Measurements from ENCODE around the gene MACROH2A1.

Gene MACROH2A1

GRCh38 chr5:135310328-135310989, 88.6 kb downstream of the MACROH2A1 start:
- DNase-seq: no peak

DNA sequence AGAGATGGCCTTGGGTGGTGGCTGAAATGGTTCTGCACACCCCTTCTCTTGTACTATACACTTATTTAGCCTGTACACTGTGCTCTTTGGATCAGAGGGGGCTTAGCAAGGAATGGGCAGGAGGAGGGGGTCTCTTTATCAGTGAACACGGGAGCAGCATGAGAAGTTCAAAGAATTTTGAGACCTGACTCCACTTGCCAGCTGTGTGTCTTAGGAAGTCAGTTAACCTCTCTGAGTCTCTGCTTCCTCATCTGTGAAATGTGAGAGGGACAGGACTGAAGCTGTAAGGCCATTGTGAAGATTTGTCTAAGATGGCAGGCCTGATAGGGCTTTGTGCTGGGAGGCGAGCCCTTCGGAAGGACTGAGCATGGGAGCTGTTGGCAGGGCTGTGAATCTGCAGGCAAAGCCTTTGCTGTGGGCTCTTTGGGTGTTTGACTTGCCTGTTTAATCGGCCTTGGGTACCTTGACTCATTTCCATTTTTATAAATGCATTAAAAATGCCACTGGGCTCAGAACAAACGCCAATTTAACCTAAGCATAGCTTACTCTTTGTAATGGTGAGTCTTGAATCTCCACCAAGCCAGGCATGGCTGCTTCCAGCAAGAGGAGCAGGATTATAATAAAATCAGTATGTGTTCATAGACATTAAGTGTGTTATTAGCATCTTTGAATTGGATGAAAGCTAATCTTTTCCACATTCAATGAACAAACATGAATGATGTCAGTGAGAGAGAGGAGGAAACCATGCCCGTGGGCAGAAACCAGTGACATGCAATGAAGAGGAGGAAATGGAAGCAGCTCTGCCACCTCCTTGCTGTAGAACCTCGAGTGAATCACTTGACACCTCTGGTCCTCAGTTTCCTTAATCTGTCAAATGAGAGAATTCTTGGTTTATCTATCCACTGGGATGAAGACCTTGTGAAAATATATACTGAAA, 89.4 kb downstream of the MACROH2A1 start:
- DNase-seq: no peak

- no peak for DNase-seq
Observed at GRCh38 chr5:135308752-135309151, 90.3 kb downstream of the MACROH2A1 start.

DNA sequence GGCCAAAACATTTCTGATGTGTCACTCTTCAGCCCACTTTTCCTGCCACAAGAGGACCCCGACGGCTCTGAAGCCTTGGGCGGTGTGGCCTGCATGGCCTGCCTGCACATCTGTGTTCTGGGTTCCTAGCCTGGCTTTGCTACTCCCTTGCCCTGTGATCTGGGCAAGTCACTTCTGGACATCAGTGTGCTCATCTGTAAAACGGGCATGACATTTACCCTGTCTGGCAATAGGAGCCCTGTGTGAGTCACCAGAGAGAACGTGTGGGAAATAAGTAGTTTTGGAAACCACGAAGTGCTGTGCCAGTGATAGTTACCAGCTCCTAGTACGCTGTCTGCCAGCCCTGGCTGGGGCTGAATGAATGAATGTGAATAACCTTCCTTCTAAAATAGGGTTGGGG, 90.8 kb downstream of the MACROH2A1 start:
- DNase-seq: no peak

DNA sequence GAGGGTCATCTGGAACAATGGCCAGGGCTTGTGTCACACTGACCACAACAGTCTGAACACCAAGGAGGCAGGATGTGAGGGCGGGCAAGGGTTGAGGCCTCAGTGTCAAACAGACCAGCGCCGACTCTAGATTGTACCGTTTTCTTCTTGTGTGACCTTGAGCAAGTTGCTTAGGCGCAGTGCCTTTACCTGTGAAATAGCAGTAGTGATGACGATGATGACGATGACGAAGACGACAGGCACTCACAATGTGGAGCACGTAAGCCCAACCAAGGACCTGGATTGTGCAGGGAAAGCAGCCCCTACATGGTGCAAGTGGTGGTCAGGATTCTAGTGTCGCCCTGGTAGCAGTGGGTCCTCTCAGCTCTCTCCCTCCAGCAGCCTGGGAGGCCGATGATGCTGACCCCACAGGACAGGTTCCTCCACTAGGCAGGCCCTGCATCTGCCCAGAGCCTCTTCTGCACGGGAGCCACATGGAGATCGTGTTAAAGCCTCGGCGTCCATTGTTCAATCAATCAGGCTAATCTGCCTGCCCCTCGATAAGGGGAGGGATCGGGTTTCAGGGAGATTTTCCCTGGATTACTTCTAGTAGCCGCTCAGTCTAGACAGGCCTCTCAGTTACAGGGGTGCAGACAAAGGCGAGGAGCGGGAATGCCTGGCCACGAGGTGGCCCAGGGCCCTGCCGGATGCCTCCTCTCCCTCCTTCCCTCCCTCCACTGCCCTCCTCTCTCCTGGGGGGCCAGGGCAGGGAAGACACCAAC, 91.7 kb downstream of the MACROH2A1 start:
- no peak for DNase-seq

GRCh38 chr5:135306557-135306956, 92.5 kb downstream of the MACROH2A1 start:
- no peak for DNase-seq

GRCh38 chr5:135304352-135305221, 94.4 kb downstream of the MACROH2A1 start:
- no peak for DNase-seq

DNA sequence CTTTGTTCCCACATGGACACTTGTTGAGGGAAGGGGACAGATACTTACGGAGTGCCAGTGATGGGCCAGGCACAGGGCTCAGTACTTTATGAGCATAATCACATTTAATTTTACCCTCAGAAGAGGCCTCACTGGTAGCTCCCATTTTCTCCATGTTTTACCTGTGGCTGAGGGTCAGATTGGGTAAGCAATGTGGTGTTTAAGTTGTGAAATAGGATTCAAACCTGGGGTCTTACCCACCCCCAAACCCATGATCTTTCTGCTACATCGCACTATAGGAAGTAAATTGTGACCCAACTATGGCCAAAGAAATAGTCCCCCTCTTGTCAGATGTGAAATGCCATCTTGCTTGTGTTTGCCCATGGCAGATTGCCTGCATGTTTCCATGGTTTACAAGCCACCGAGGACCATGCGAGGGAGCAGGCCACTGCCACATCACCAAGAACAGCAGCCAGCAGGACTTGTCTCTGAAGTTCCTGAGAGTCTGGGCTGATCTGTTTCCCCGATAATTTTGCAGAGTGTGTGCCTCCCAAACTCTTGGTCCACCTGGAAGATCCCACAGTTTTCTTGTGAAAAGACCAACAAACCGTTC, 95.4 kb downstream of the MACROH2A1 start:
- DNase-seq: no peak

DNA sequence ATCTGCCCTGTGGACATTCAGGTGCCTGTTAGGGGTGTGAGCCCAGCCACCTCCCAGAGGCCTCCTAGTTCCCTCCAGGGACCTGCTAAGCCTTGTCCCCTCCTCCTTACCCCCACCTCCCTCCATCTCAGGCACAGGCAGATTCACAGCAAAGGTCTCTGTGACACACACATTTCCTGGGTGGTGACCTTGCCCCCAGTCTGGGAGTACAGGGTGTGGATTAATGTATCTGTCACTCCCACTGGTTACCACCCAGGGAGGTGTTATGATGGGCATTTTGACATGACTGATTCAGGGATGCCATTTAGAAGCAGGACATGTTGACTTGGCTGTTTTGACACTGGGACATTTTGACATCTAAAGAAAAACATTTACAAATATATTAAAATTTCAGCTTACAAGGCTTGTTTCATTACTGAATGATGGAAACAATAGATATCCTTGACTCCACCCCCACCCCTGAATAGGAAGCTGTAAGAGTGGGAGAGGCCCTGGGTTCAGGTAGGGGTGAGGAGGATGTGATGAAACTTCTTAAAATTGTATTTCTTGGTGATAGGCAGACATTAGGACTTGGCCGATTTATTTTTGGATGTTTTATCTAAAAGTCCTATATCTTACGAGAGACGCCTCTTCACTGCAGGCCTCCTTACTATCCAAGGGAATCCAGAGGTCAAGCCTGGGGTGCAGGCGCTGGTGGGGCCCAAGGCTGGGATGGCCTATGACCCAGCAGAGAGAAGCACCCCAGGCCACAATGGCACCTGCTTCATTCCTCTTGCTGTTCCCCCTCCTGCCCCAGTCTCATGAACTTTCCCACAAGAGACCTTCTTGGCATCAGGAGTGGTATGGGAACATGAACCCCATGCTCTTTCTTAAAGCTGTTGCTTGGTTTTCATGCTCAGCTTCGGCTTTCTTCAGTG, 101.9 kb downstream of the MACROH2A1 start:
- DNase-seq: no peak

- DNase-seq: no peak
Observed at GRCh38 chr5:135295852-135296251, 103.2 kb downstream of the MACROH2A1 start.

DNA sequence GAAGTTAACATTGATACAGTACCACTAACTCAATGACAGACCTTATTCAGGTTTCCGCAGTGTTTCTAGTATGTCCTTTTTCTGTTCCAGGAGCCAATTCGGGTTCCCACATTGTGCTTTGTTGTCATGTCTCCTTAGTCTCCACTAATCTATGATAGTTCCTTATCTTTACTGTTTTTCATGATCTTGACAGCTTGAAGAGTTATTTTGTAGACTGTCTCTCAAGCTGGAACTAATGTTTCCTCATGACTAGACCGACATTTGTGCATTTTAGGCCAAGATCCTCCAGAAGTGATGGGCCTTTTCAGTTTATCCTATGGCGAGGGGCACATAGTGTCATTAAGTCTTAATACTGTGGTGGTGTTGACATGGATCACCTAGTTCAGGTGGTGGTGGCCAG, 104.2 kb downstream of the MACROH2A1 start:
- DNase-seq: no peak

GRCh38 chr5:135289651-135290050, 109.4 kb downstream of the MACROH2A1 start:
- DNase-seq: no peak

GRCh38 chr5:135287551-135287950, 111.5 kb downstream of the MACROH2A1 start:
- no peak for DNase-seq
